Medulla oblongata (tissue), 1 donor: ENCODE measurements around the gene HGD.

Experiments
- DNase-seq: peaks from one replicate; pipeline ENCODE4 v3.0.0-alpha.2; 2015; ENCODE audit errors: extremely low spot score

The HGD gene

DNA sequence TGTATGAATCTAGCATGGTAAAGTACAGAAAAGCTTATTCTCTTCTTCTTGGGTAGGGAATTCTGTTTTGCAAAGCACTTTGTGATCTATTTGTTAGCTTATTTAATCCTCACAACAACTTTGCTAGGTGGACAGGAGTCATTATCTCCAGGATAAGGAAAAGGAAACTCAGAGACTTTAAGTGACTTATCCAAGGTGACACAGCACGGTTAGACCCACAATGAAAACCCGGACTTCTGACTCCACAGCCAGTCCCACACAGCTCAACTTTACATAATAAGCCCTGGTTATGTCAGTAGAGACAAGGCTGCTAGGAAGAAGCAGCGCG, 86.3 kb downstream of the HGD start:
- no peak for DNase-seq

DNA sequence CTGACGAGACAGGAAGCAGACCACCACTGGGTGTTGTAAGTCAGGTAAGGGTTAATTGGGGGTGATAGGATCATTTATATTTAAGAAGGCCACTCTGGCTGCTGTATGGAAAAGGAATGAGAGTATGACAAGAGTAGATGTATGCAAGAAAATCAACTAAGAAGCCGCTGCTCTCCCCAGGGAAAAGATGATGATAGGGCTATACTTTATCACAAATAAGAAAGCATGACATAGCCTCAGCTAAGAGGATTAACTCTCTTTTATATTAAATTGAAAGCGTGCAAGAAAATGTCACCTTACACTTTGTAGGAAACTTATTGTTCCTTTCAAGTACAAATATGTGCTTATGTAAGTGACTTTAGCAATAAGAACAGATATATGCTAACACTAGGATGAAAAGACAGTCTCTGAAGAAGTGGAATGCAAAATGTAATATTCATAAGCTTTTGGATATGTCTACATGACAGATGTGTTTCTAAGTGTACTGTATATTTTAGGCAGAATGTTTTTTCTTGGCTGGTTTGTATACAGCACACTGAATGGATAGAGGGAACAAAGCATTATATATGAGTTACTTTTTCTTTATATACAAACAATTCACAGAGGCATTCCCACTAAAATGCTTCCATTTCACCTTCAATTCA, 94.6 kb downstream of the HGD start:
- no peak for DNase-seq
